ENCODE results near the gene C19orf12.
A peak's percentile ranks its signal among the peaks of the same experiment; 100 is the strongest.
"Not testable (repeated sequence)": the region's sequence is repeated elsewhere in the genome, so short reads cannot be mapped to it uniquely, and the experiment has no call there.

The C19orf12 gene

DNA sequence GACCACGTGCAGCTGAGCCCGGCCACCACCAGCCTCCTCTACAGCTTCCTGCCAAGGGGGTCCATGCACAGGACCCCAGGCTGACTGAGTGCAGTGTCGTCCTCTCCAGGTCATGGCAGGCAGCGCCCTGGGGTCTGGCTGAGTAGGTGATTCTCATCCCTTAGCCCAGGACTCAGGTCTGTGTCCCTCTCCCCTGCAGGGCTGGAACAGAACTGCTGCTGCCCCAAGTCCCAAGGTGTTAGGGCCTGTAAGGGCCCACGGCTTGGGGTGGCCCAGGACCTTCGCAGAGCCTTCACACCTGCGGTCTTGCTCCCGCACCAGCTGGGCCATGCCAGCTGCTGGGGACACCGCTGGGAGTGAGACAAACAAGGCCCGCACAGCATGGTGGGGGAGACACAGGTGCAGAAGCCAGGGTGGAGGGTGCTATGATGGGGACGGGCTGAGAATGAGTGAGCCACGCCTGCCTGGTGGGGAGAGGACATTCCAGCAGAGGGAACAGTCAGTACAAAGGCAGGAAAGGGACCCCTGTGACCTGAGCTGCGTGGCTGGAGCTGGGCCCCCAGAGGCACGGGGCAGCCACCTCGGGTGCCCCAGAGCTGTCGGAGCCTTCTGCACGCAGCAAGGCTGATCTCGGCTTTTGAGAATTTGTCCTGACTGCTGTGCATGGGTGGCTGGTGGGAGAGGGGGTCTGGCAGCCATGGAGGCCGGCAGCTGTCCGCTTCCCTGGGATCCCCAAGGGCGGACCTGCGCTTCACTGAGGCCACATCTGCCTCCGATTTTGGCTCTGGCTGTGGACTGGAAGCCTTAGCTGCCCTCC lies 37.9 kb downstream of the C19orf12 start:
- DNase-seq = no peak

DNA sequence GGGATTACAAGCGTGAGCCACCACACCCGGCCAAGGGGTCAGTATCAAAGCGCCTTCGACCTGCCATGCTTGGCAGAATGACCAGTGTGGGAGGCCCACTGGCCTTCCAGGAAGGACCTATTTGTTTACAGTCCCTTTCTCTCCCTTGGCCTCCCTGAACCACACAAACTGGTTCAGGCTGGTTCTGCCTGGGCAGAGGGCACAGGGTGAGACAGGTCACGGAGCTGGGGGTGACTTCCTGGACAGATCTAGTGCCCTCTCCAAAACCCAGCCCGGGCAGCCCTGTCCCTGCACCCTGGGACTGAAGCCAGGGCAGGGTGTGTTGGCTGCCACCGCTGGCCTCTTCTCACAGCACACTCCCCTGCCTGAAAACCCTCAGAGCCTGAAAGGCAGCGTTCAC lies 38.5 kb downstream of the C19orf12 start:
- DNase-seq = peak in 2 of 56 donors; percentile 29 to 54

DNA sequence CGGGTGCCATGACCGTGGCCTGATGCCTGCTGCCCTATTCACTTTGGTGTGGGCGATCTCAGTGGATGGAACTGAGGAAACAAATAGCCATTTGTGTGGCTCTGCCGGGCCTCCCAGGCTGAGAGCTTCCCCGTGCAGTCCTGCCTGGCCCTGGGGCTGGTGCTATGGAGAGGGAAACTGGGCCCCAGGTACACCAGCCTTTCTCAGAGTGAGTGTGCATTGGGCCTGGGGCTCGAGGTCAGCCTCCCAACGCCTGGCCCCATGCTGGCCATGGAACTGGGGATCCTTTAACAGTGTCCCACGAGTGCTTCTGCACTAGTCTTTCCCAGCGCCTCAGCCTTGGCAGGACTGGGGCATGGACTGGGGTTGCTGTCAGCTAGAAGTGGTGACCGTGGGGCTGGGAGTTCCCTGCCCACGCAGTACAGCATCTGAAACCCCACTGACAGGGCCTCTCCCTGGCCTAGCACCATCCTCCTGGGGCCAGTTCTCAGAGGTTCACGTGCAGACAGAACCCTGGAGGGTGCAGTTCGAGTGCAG lies 39.3 kb downstream of the C19orf12 start:
- DNase-seq = peak in 32 of 56 donors; percentile 20 to 77 (median 56)

DNA sequence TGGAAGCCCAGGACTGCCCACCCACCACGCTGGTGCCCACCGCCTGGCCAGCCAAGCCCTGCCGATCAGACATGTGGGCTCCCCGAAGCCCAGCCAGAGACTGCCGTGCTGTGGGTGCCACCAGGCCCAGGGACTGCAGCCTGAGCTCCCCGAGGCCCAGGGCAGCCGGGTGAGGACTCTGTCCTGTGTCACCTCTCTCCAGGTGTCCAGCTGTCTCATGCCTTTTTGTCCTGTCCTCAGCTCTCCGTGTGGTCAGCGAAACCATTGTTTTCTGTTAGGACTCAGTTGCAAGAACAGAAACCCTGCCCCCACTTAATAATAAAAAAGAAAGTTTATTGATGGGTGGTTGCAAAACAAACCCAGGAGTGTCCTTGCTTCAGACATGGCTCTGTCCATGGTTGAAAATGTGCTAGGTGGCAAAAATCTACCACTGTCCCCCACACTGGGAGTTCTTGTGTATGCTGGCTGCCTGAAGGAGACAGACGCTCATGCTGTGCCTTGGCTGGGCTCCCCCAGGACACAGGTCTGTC lies 39.9 kb downstream of the C19orf12 start:
- no peak for DNase-seq

DNA sequence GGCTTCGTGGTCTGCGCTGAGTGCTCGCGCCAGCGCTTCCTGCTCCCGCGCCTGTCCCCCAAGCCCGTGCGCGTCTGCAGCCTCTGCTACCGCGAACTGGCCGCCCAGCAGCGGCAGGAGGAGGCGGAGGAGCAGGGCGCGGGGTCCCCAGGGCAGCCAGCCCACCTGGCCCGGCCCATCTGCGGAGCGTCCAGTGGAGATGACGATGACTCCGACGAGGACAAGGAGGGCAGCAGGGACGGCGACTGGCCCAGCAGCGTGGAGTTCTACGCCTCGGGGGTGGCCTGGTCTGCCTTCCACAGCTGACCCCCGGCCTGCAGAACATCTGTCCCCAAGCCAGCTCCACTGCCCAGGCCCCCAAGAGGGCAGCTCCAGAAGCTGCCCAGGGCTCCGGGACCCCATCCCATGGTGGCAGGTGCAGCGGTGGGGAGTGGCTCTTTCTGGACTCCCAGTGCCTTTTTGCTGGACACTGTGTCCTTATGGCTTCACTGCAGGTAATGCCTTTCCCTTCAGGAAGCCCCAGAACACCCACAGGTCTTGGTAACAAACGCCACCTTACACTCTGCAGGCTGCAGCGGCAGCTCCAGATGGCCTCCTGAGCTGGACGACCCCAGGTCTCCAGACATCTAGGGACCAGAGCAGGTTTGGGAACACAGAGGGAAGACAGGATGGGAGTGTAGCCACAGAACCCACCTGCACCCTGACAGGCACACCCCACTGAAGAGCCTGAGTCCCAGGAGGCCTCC lies 40.5 kb downstream of the C19orf12 start:
- no peak for DNase-seq

DNA sequence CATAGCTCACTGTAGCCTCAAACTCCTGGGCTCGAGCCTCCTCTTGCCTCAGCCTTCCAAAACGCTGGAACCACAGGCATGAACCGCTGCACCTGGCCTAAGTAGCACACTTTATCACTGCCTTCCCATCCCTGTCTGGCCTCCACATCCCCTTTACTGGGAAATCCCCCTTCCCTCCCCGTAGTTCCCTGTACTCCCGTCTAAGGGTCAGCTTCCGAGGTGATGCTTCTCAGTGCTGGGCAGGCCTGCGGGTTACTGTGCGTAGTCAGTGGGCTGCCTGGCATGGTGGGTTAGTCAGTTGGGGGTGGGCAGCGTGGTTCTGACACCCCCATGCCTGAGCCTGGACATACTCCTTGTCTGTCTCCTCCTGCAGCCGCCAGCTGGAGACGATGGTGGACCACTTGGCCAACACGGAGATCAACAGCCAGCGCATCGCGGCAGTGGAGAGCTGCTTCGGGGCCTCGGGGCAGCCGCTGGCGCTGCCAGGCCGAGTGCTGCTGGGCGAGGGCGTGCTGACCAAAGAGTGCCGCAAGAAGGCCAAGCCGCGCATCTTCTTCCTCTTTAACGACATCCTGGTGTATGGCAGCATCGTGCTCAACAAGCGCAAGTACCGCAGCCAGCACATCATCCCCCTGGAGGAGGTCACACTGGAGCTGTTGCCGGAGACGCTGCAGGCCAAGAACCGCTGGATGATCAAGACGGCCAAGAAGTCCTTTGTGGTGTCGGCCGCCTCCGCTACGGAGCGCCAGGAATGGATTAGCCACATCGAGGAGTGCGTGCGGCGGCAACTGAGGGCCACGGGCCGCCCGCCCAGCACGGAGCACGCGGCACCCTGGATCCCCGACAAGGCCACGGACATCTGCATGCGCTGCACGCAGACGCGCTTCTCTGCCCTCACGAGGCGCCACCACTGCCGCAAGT lies 41.4 kb downstream of the C19orf12 start:
- DNase-seq = no peak

DNA sequence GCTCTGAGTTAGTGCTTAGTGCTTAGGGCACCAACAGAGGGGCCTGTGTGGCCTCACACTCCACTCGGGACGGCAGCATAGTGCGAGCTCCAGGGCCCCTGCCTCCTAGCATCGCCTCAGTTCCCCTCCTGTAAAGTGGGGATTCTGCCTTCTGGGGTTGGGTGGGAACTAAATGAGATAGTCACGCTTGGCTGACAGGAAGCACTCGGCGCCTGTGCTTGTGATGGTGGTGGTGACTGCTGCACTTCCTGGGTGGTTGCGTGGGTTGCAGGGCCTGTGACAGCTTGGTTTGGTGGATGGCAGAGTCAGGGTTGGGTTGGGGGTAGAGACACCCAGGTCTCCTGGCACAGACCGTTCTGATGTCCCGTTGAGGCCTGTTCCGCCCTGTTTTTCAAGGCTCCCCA lies 42.1 kb downstream of the C19orf12 start:
- no peak for DNase-seq

DNA sequence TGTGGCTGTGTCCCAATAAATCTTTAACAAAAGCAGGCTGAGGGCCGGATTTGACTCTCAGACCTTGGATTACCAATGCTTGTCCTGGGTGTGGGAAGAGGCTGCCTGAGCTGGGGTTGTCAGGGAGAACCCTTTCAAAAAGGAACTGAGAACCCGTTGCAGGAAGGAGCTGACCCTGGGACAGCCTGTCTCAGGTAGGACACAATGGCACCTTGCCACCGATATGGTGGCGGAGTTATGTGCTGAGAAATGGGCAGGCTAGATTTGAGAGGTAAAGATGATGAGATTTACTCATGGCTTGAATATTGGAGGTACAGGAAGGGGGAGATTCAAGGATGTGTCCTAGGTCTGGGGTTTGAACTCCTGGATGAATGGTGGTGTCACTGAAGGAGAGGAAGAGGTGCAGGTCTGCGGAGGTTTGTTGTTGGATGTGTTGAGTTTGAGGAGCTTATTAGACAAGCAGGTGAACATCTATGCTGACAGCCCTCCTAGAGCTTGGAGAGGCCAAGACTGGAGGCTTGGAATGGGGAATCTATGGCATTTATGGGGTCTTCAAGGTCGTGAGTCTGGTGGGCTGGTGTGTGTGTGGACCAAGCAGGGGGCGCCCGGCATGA lies 42.6 kb downstream of the C19orf12 start:
- DNase-seq = no peak

DNA sequence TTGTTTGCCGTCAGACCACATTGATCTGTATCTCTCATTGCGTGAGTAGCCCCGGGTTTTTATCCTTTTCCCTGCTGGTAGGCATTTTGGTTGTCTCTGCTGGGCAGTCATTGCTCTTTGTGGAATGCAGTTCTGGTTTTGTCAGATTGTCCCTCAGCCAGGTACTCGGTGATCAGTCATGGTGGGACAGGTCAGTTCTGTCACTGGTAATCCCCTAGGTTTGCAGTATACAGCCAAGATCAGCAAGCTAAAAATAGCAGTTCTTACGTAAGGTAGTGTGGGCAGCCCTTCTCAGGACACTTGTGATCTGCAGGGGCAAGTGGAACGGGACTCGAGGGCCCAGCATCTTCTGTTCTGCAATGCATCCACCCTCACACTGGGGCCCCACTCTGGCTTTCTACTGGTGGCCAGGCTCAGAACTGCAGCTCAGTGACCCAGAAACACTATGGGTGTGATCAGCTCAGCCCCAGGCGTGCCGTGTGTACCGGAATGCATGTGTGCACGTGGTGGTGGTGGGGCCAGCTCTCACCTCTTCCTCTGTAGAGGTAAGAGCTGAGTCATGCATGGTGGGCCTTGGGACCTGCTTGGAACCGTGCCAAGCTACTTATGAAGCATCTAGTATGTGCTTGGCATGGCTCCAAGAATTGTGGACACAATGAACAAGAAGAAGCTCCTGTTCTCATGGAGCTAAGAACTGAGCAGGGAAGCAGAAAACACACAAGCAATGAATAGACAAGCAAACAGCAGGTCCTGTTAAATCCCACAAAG lies 43.5 kb downstream of the C19orf12 start:
- peak in 1 of 56 donors; percentile 84 for DNase-seq

DNA sequence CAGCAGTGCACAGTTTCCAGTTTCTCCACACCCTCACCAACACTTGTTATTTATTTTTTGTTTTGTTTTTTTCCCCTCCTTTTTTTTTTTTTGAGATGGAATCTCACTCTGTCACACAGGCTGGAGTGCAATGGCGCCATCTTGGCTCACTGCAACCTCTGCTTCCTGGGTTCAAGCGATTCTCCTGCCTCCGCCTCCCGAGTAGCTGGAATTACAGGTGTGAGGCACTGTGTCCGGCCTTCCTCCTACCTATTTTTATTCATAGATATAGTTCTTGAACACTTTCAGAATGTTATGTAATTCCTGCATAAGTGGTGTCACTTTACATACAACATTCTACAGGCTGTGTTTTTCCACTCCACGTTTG lies 44.1 kb downstream of the C19orf12 start:
- not testable (repeated sequence) for DNase-seq

DNA sequence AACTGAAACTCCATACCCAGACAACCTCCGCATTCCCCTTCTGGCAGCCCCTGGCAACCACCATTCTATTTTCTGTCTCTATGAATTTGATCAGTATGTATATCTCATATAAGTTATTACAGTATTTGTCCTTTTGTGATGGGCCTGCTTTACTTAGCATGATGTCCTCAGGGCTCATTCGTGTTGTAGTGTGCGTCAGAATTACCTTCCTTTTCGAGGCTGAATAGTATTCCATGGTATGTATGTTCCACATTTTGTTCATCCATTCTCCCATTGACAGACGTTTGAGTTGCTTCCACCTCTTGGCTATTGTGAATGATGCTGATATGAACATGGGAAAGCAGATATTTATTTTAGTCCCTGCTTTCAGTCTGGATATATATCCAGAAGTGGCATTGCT lies 44.8 kb downstream of the C19orf12 start:
- no peak for DNase-seq

DNA sequence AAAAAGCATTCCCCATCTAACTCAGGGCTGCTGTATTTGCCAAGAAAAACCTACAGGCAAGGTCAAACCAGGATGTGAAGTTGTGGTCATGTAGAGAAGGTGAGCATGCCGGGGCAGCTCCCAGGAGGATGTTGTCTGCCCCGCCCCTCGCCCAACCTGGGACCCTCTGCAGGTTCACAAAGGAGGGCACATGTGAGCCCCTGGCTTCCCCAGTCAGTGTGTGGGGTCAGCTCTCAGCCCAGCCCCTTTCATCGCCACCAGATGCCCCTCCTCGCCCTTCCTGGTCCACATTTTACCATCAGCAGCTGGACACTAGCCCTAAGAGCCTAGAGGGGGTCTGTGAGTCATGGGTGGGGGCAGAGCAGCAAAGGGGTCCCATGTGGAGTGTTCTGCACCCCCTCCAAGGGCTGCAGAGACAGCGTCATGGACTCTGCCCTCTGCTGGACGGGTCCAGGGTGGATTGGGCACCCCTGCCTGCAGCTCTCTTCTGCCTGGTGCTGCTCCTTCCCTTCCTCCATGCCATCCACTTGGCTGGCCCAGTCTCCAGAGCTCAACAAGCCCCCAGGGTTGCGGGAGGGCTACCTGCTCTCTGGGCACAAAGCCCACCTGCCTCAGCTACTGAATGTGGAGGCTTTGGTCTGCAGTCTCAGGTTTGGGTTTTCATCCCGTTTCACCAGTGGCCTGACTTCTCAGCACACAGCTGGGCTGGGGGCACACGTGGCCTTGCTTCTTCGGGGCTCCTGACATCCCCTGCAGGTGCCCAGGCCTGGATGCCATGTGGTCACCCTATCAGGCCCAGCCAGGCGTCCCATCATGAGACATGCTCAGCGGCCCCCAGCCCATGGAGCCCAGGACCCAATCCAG lies 46.1 kb downstream of the C19orf12 start:
- DNase-seq = no peak

DNA sequence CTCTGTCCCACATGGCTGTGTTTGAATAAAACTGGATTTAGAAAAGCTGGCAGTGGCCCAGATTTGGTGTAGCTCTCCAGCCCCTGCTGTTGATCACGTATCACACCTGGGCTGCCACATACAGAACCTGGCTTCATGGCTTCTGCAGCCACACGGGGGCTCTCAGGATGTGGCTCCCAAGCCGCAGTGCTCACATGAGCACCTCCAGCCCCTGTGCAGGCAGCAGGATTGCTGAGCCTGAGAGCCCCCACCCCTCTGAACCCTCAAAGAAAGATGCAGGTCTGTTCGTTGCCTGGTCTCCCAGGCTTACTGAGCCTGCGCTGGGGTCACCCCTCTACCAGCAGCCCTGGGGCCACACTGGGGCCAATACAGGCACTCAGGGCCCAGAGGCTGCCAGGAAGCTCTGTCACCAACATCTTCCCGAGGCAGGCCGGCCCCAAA lies 47.1 kb downstream of the C19orf12 start:
- DNase-seq = no peak

DNA sequence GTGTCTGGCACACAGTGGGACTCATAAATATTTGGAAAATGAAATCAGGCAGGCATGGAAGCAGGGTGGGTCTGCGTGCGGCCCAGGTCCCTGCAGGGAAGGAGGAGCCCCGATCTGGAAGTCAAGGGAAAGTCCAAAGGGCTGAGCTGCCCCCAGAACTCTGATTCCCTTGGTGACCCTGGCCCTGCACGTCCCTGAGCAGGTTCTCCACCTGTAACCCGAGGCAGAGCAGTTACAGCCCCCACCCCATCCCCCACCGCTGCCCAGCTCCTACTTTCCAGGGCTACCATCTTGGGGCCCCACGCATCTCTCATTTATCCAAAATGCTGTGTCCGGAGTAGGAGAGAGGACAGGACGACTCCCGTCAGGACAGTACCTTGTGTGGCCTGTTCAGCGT lies 47.7 kb downstream of the C19orf12 start:
- no peak for DNase-seq

DNA sequence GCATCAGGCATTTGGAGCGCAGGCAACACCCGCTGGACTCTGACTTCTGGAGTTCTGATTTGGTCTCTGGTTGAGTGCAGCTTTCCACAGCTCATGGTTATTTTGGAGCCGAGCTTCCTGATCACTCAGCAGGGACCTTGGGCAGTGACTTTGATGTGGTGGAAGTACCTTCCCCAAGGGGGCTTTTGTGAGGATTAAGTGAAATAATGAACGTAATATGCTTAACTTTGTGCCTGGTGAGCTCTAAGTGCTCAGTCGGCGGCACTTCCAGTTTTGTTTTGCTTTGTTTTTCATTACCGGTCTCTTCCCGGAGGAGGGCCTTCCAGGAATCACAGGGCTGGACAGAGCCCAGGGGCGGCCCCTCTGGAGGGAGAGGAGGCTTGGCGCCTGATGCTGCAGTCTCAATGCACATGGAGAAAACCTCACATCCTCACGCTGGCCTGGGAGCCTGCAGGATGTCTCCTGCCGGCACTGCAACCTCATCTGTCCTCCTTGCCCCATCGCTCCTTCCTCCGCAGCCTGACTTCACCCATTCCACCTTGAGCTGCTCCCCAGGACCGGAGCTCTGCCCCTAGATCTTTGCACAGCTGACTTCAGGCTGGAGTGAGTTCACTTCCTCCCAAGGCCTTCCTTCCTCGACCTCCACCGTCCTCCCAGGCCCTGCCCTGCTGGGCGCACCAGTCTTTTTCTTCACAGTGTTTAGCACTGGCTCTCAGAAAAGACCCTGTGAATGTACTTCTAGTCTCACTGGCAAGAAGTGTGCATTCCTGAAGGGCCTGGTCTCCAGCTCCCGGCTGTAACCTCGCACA lies 48.3 kb downstream of the C19orf12 start:
- peak in 3 of 56 donors; percentile 15 to 46 (median 45) for DNase-seq

DNA sequence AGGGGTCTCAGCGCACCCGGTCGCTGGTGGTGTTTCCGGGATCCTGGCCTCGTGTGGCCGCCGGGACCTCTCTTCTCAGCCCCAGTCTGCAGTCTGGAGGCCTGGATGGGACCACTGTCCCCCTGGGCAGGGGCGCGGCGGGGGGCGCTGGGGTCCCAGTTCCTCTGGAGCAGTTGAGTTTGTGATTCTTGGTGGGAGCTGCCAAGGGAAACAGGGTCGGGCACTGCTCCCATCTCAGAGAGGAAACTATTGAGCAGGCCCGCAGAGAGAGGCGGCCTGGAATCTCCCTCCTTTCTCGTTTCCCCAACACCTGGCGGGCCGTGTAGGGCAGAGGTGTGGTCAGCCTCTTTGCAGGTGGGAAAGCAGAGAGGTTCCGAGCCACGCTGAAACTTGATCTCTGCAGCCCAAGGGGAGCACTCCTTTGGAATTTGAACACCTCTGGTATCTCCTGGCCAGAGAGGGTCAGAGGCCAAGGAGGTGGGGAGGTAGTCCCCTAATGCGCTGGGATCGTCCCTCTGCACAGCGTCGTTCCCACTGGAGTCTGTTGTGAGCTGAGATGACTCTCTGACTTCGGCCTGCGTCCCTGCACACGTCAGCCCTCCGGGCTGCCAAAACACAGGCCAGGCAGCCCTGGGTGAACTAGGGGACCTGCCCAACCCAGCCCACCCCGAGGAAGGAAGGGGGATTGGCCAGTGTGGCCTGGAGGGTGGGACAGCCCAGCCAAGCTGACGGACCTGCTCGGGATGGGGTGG lies 49.1 kb downstream of the C19orf12 start:
- DNase-seq = peak in 2 of 56 donors; percentile 21 to 43

DNA sequence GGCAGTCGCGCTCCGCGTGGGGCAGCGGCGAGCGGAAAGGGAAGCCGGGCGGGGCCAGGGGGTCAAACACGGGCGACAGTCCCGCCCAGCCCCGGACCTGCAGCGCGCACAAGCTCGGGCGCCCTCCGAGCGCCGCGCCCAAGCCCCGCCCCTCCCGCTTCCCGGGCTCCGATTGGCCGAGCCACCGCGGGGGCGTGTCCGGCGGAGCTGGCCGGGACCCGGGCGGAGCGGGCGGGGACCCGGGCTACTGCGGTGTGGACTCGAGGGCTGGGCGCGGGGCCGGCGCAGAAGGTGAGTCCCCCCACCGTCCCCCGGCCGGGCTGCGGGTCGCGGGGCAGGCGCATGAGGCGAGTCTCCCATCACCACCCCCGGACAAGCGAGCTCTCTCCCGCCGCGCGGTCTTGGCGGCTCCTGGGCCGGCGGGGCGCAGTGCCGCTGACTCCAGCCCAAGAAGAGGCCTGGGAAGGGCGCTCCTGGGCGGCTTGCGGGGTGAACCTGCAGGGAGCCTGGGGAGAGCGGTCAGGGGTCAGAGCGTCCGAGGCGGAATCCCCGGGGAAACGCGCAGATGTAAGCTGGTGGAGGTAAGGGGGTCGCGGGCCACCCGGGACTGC lies 49.7 kb downstream of the C19orf12 start, which contains the start of gene PLEKHF1:
Gene PLEKHF1, plus strand, starts transcription at position 247 of the 611 bp plus-strand sequence. CDS start 8,379 bp downstream, outside the sequence.
- peak in 53 of 56 donors; percentile 35 to 92 (median 79) for DNase-seq
